GM23338 (cell line): ENCODE data around the gene CPLX3. TPM values are rescaled to one million over a fixed set of nuclear protein-coding genes. Genes with fewer than 3 reads are reported as not detected.

Source experiments
- ATAC-seq: fragments of 200-7000 bp; cut with Tn5 transposase; 3 replicates; pipeline ENCODE4 v1.9.1; 2020
- DNase-seq: peaks from one replicate; pipeline ENCODE4 v3.0.0-alpha.2; 2015; ENCODE audit warnings: low spot score
- H2AFZ ChIP-seq: fragments of 200-600 bp; sonication (generic); 2 replicates; pipeline ENCODE4 v1.8.0; 2016; ENCODE audit warnings: antibody characterized with exemption, mild to moderate bottlenecking, moderate library complexity
- H3F3A ChIP-seq: fragments of 200-600 bp; sonication (generic); replicated peaks from 2 replicates; pipeline ENCODE4 v1.8.0; 2017; ENCODE audit warnings: antibody characterized with exemption, mixed run types, low read depth
- H3K27ac ChIP-seq: fragments of 200-600 bp; sonication (generic); 2 replicates; pipeline ENCODE4 v1.6.1; 2016; ENCODE audit warnings: low read depth
- H3K27me3 ChIP-seq: fragments of 200-600 bp; sonication (generic); 2 replicates; pipeline ENCODE4 v1.8.0; 2016; ENCODE audit warnings: mild to moderate bottlenecking, mixed run types, moderate library complexity; ENCODE audit not compliant: insufficient read depth
- H3K36me3 ChIP-seq: fragments of 200-600 bp; sonication (generic); 2 replicates; pipeline ENCODE4 v1.8.0; 2016; ENCODE audit warnings: mild to moderate bottlenecking; ENCODE audit not compliant: insufficient read depth
- H3K4me1 ChIP-seq: fragments of 200-600 bp; sonication (generic); 2 replicates; pipeline ENCODE4 v1.8.0; 2016; ENCODE audit warnings: mild to moderate bottlenecking, moderate library complexity; ENCODE audit not compliant: insufficient read depth
- H3K4me2 ChIP-seq: fragments of 200-600 bp; sonication (generic); 2 replicates; pipeline ENCODE4 v1.7.1; 2017; ENCODE audit warnings: mixed run types
- H3K4me3 ChIP-seq: fragments of 200-600 bp; sonication (generic); 2 replicates; pipeline ENCODE4 v1.6.1; 2016; ENCODE audit warnings: mixed run types
- H3K79me2 ChIP-seq: fragments of 200-600 bp; sonication (generic); replicated peaks from 2 replicates; pipeline ENCODE4 v1.8.0; 2017; ENCODE audit warnings: mild to moderate bottlenecking; ENCODE audit not compliant: insufficient read depth
- H3K9me2 ChIP-seq: fragments of 200-600 bp; sonication (generic); 2 replicates; pipeline ENCODE4 v1.8.0; 2017; ENCODE audit not compliant: insufficient read depth
- H4K20me1 ChIP-seq: fragments of 200-600 bp; sonication (generic); replicated peaks from 2 replicates; pipeline ENCODE4 v1.8.0; 2017; ENCODE audit warnings: mild to moderate bottlenecking; ENCODE audit not compliant: insufficient read depth
- H3K27ac Mint-ChIP-seq: 2 replicates; pipeline ENCODE4 v1.8.0; 2020; ENCODE audit warnings: inconsistent platforms, mild to moderate bottlenecking, moderate library complexity, mixed read lengths
- H3K27me3 Mint-ChIP-seq: 3 replicates; pipeline ENCODE4 v1.8.0; 2022; ENCODE audit warnings: low read depth, mild to moderate bottlenecking, moderate library complexity, mixed read lengths, inconsistent platforms; ENCODE audit not compliant: insufficient read depth, poor library complexity
- H3K36me3 Mint-ChIP-seq: 3 replicates; pipeline ENCODE4 v1.8.0; 2021; ENCODE audit warnings: low read depth, mild to moderate bottlenecking, inconsistent platforms, moderate library complexity, mixed read lengths
- H3K4me1 Mint-ChIP-seq: 3 replicates; pipeline ENCODE4 v1.8.0; 2020; ENCODE audit warnings: mild to moderate bottlenecking, inconsistent platforms, mixed read lengths
- H3K4me3 Mint-ChIP-seq: 3 replicates; pipeline ENCODE4 v1.8.0; 2021; ENCODE audit warnings: moderate library complexity, mild to moderate bottlenecking, inconsistent platforms, mixed read lengths
- H3K9me3 Mint-ChIP-seq: 3 replicates; pipeline ENCODE4 v1.8.0; 2020; ENCODE audit warnings: moderate library complexity, mild to moderate bottlenecking, inconsistent platforms, mixed read lengths
- CREB1 ChIP-seq: fragments of 250-450 bp; sonication (Bioruptor Pico); IDR thresholded peaks from 2 replicates; pipeline ENCODE4 v1.5.0; 2020; ENCODE audit warnings: low read depth, mild to moderate bottlenecking, moderate library complexity
- ETS1 ChIP-seq: IDR thresholded peaks from 2 replicates; pipeline ENCODE4 v1.6.1; 2016; ENCODE audit warnings: antibody characterized with exemption
- EZH2phosphoT487 ChIP-seq: fragments of 200-600 bp; sonication (generic); IDR thresholded peaks from one replicate; pipeline ENCODE4 v1.8.1; 2018; ENCODE audit warnings: antibody characterized with exemption; ENCODE audit not compliant: unreplicated experiment
- JUNB ChIP-seq: IDR thresholded peaks from one replicate; pipeline ENCODE4 v1.6.1; 2016; ENCODE audit warnings: antibody characterized with exemption; ENCODE audit not compliant: unreplicated experiment
- NANOG ChIP-seq: IDR thresholded peaks from 2 replicates; pipeline ENCODE4 v1.6.1; 2016; ENCODE audit warnings: antibody characterized with exemption, borderline replicate concordance
- STAT1 ChIP-seq: IDR thresholded peaks from one replicate; pipeline ENCODE4 v1.6.1; 2016; ENCODE audit warnings: antibody characterized with exemption; ENCODE audit not compliant: unreplicated experiment
- ZNF331 ChIP-seq: fragments of 250-450 bp; sonication (Bioruptor Pico); IDR thresholded peaks from 2 replicates; pipeline ENCODE4 v1.5.0; 2020; ENCODE audit warnings: low read depth, mild to moderate bottlenecking, moderate library complexity
- polyA plus RNA-seq: library from polyadenylated mRNA; unstranded; fragments of >200 nt; fragmentation: Nextera tagmentation; extraction: Ambion mirVana; gene quantifications from 2 replicates; pipeline ENCODE4 v1.2.1, GENCODE V29; 2016
- total RNA-seq: library from RNA; depleted of rRNA; stranded (reverse); fragments of >200 nt; shearing (Covaris generic); gene quantifications from 2 replicates; pipeline ENCODE4 v1.2.3, GENCODE V29; 2014
- TF ChIP-seq, protein P1 (sequence below), 2 experiments: fragments of 200-600 bp in 1 of 2; sonication (generic) in 1 of 2; conservative IDR thresholded peaks; 2 replicates each; pipeline versions ENCODE4 v1.5.1 to v1.6.1; 2016 to 2017; ENCODE audit warnings: antibody characterized with exemption in 2 of 2, low read depth in 2 of 2, mild to moderate bottlenecking in 2 of 2, moderate library complexity in 1 of 2

The CPLX3 gene
- total and polyA plus RNA-seq, 2 experiments from 2014 or later = 0.66 TPM; not detected in 1

DNA sequence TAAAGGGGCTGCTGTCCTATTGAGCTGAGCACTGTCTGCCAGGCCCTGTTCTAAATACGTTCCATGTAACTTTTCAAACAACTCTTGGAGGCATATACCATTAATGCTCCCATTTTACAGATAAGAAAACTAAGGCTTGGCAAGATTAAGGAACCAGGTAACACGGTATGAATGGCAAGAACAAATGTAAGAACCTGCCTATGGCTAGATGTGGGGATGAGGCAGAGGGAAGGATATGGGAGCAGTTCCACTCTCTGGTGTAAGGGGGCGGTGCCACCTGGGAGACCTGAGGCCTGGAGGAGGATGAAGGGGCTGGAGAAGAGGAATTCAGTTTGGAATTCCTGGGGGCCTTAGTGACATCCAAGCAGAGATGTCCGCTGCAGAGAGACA is 17.6 kb upstream of the CPLX3 start:
- H3K36me3 ChIP-seq = no peaks in the 10 kb centered on the region
- Mint-ChIP-seq H3K27me3 (peaks cover 3% of the 10 kb centered on the region), H3K27ac (no peak overlapping the region), H3K36me3 (peaks cover 5% of the 10 kb centered on the region; the same call in 2 of the 3 replicates), H3K4me3 (no peak overlapping the region), H3K9me3 (no peaks in the 10 kb centered on the region), H3K4me1 (peaks cover 12% of the 10 kb centered on the region; the same call in 2 of the 3 replicates)
- no peak overlapping the region for H3K27ac ChIP-seq
- H3K4me3 ChIP-seq = no peak overlapping the region
- H3K4me2 ChIP-seq = no peak overlapping the region
- no peaks in the 10 kb centered on the region for H4K20me1 ChIP-seq
- H3K79me2 ChIP-seq = no peaks in the 10 kb centered on the region
- H3K9me2 ChIP-seq = no peaks in the 10 kb centered on the region
- no peak overlapping the region; the same call in 1 of the 2 replicates for H2AFZ ChIP-seq
- no peaks in the 10 kb centered on the region for H3K27me3 ChIP-seq
- peak; percentile 82 for DNase-seq
- no peaks in the 10 kb centered on the region for H3F3A ChIP-seq
- ATAC-seq = peak; percentile 89
- peaks cover 3% of the 10 kb centered on the region; the same call in 1 of the 2 replicates for H3K4me1 ChIP-seq
- TF ChIP-seq, protein P1, sequence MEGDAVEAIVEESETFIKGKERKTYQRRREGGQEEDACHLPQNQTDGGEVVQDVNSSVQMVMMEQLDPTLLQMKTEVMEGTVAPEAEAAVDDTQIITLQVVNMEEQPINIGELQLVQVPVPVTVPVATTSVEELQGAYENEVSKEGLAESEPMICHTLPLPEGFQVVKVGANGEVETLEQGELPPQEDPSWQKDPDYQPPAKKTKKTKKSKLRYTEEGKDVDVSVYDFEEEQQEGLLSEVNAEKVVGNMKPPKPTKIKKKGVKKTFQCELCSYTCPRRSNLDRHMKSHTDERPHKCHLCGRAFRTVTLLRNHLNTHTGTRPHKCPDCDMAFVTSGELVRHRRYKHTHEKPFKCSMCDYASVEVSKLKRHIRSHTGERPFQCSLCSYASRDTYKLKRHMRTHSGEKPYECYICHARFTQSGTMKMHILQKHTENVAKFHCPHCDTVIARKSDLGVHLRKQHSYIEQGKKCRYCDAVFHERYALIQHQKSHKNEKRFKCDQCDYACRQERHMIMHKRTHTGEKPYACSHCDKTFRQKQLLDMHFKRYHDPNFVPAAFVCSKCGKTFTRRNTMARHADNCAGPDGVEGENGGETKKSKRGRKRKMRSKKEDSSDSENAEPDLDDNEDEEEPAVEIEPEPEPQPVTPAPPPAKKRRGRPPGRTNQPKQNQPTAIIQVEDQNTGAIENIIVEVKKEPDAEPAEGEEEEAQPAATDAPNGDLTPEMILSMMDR (conservative IDR thresholded peaks at IDR 0.05; ENCODE audit: low read depth in 2 of 2) = peak; percentile 60 to 62
- no peak for TF ChIP-seq JUNB
- no peak for TF ChIP-seq ZNF331
- no peak for TF ChIP-seq EZH2phosphoT487

GRCh38 chr15:74809242-74809641 is 17.2 kb upstream of the CPLX3 start:
- H3K36me3 ChIP-seq = no peaks in the 10 kb centered on the region
- H3K4me2 ChIP-seq = no peak overlapping the region
- no peaks in the 10 kb centered on the region for H3F3A ChIP-seq
- Mint-ChIP-seq H3K27ac (no peak overlapping the region), H3K36me3 (peaks cover under 1% of the 10 kb centered on the region; the same call in 1 of the 3 replicates), H3K27me3 (peaks cover 3% of the 10 kb centered on the region), H3K4me1 (peaks cover 12% of the 10 kb centered on the region; the same call in 2 of the 3 replicates), H3K4me3 (no peak overlapping the region), H3K9me3 (no peaks in the 10 kb centered on the region)
- no peak overlapping the region for H3K27ac ChIP-seq
- H2AFZ ChIP-seq = no peak overlapping the region; the same call in 1 of the 2 replicates
- DNase-seq (no peak), ATAC-seq (no peak)
- H3K9me2 ChIP-seq = no peaks in the 10 kb centered on the region
- no peak overlapping the region for H3K4me3 ChIP-seq
- H3K4me1 ChIP-seq = peaks cover 3% of the 10 kb centered on the region; the same call in 1 of the 2 replicates
- no peaks in the 10 kb centered on the region for H3K27me3 ChIP-seq
- no peak for TF ChIP-seq STAT1
- no peak for TF ChIP-seq EZH2phosphoT487
- TF ChIP-seq, protein P1 (conservative IDR thresholded peaks at IDR 0.05; ENCODE audit: low read depth in 2 of 2) = no peak
- no peak for TF ChIP-seq CREB1
- no peak for TF ChIP-seq NANOG
- TF ChIP-seq ETS1 = no peak
- no peaks in the 10 kb centered on the region for H4K20me1 ChIP-seq
- no peaks in the 10 kb centered on the region for H3K79me2 ChIP-seq
